GM19438 (cell line): ENCODE measurements around the gene HK1.
A peak's percentile ranks its signal among the peaks of the same experiment; 100 is the strongest.
"Not testable (repeated sequence)": the region's sequence is repeated elsewhere in the genome, so short reads cannot be mapped to it uniquely, and the experiment has no call there.

Source experiments
- ATAC-seq: cut with Tn5 transposase; IDR thresholded peaks from one replicate; pipeline ENCODE4 v1.9.1; 2021; ENCODE audit warnings: low read depth; ENCODE audit not compliant: unreplicated experiment

Gene HK1

GRCh38 chr10:69278446-69278963, at the start of gene HK1:
Gene HK1 (plus strand): TSS chr10:69278496.
- no peak for ATAC-seq

- no peak for ATAC-seq
Measured at GRCh38 chr10:69229616-69229916, 48.7 kb upstream of the HK1 start.

DNA sequence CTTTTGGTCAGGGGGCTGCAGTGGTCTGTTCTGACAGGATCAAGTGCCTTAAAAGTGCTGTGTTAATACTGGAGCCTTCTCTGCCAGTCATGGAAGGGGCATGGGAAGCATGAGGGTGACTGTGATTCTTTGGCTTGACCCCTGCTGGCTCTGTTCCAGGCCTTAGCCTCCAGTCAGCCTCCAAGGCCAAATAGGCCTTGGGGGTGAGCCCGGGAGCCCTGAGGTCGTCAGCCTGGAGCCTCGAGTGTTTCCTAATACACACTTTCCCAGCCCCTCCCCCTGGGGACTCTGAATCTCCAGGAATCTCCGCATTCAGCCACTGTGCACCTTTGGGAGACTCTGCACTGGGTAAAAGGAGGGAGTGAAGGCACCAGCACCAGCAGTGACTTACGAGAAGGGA, 48.2 kb upstream of the HK1 start:
- ATAC-seq, result no peak

- no peak for ATAC-seq
Measured at GRCh38 chr10:69232252-69232651, 46.0 kb upstream of the HK1 start.

GRCh38 chr10:69232736-69233480, 45.4 kb upstream of the HK1 start:
- no peak for ATAC-seq

GRCh38 chr10:69234447-69234846, 43.8 kb upstream of the HK1 start:
- ATAC-seq, result no peak

DNA sequence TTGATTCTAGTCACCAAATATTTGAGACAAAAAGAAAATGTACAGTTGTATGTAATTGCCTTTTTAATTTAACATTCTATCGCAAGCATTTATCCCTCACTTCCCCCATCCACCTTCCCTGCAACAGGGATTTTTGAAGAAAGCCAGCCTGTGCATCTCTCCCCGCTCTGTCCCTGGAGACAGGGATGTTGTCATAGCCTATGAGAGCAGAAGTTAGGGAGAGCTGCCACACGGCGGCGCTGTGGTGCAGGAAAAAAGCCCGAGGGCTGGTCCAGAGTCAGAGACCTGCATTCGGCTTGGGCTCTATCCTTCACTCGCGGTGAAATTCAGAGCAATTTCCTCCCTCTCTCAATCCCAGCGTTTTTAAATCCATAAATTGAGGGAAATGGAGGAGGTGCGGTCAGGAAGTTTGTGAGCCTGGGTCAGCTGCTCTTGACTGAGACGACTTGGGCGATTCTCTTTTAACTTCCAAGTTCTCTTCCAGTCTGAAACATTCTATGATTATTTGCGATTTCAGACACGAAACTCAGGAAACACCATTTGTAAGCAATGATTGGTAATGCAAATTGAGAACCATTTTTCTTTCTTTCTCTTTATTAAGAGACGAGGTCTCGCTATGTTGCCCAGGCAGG, 40.7 kb upstream of the HK1 start:
- peak; percentile 92 for ATAC-seq

GRCh38 chr10:69239136-69239535, 39.2 kb upstream of the HK1 start:
- ATAC-seq, result no peak

DNA sequence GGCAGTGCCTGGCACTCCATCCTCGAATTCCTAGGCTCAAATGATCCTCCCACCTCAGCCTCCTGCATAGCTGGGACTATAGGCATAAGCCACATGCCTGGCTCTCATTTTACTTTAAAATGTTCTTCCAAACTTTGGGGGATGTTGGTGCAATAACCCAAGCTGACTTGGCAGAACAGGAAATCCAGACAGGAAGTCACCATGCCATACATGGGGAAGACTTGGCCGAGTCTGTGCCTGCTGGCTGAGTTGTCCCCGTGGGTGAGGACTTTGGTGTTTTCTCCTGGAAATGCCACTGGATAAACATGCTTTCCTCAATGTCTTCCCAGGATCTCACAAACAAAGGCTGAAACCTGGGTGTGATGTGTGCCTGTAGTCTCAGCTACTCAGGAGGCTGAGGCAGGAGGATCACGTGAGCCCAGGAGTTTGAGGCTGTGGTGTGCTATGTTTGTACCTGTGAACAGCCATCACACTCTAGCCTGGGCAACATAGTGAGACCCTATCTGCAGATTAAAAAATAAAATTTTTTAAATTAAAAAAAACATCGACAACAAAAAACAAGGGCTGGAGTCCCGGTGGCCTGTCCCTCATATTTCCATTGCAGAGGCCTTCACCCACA, 38.4 kb upstream of the HK1 start:
- no peak for ATAC-seq

DNA sequence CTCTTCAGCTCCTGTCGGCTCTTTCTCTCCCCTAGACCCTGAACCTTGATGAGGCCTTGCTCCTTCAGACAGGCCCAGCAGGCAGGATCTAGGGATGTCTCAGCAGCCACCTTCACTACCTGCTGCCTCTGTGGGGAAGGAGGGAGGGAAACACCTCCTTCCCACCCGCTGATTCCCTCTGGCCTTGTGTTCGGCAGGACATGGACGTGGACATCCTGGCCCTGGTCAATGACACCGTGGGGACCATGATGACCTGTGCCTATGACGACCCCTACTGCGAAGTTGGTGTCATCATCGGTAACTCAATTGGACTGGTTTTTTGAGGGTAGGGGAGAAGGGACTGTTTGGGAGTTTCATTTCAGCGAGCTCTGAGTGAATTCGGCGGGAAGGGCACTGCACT, 37.8 kb upstream of the HK1 start:
- ATAC-seq, result no peak

- ATAC-seq, result no peak
Measured at GRCh38 chr10:69241575-69241974, 36.7 kb upstream of the HK1 start.

GRCh38 chr10:69242040-69242851, 36.0 kb upstream of the HK1 start:
- no peak for ATAC-seq

DNA sequence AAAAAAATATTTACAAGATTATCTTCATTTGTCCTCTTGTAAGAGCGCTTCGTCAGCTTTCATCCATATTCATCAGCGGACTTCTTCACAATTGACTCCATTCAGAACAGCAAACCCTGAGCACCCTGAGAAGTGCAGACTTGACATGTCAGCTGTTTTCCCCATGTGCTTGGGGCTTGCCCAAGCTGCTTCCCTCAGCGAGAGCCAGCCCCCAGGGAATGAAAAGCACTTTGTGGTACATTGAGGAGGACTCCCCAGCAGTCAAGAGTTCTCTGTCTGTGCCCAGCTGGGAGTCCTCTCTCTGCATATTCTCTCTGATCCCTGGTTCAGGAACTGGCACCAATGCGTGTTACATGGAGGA, 35.5 kb upstream of the HK1 start:
- ATAC-seq, result no peak

GRCh38 chr10:69243817-69244216, 34.5 kb upstream of the HK1 start:
- ATAC-seq, result no peak

DNA sequence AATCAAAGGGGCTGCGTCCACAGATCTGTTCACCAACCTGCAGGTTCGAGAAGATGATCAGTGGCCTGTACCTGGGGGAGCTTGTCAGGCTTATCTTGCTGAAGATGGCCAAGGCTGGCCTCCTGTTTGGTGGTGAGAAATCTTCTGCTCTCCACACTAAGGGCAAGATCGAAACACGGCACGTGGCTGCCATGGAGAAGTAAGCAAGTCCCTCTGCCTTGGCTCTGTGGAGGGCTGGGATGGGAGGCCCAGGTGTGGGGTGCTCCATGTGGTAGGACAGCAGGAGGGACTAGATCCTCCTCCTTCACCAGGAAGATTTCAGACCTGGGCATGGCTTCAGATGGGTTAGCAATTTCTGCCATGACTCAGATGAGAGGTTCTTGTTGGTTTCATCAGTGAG, 32.3 kb upstream of the HK1 start:
- no peak for ATAC-seq

GRCh38 chr10:69246581-69247312, 31.5 kb upstream of the HK1 start:
- ATAC-seq, result no peak

DNA sequence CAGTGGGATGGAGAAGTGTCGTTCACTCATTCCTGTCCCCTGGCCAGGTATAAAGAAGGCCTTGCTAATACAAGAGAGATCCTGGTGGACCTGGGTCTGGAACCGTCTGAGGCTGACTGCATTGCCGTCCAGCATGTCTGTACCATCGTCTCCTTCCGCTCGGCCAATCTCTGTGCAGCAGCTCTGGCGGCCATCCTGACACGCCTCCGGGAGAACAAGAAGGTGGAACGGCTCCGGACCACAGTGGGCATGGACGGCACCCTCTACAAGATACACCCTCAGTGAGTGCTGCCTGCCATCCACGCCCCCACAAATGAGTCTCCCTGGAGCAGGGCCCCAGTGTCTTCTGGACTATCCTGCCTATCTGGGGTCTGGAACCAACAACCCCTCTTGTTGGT, 31.0 kb upstream of the HK1 start:
- ATAC-seq, result no peak

GRCh38 chr10:69248117-69248730, 30.1 kb upstream of the HK1 start:
- no peak for ATAC-seq

- ATAC-seq, result no peak
Measured at GRCh38 chr10:69250041-69250440, 28.3 kb upstream of the HK1 start.

GRCh38 chr10:69251417-69251816, 26.9 kb upstream of the HK1 start:
- not testable (repeated sequence) for ATAC-seq
